CD4-positive, alpha-beta T cell treated with Interleukin-1 beta for 1 hour (primary cell): Measurements from ENCODE around the gene VTI1A.
"Not testable (repeated sequence)": the region's sequence is repeated elsewhere in the genome, so short reads cannot be mapped to it uniquely, and the experiment has no call there.

ENCODE experiments used
- DNase-seq, 2 donors: peaks; one replicate each; pipeline ENCODE4 v3.0.0-alpha.2; 2020 to 2022

VTI1A gene

DNA sequence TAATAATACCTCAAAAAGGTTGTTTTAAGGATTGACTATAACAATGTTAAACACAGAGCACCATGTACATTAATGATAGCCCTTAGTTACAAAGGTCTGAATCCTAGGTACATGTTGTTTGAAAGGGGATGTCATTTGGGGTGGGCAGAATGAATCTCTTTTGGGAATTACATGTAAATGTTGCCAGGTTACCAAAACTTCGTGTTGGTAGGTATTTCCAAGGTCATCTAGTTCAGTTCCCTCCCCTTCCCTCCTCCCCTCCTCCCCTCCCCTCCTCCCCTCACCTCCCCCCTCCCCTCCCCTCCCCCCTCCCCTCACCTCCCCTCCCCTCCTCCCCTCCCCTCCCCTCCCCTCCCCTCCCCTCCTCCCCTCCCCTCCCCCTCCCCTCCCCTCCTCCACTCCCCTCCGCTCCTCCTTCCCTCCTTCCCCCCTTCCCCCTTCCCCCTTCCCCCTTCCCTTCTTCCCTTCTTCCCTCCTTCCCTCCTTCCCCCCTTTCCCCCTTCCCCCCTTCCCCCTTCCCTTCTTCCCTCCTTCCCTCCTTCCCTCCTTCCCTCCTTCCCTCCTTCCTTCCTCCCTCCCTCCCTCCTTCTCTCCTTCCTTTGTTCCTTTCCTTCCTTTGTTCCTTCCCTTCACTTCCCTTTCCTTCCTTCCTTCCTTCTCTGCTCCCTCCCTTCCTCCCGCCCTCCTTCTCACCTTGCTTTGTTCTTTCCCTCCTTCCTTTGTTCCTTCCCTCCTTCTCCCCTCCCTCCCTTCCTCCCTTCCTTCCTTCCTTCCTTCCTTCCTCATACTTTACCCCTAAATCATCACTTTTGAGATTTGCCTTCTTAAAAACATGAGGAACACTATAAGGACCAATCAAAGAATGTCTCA, 8.1 kb downstream of the VTI1A start:
- no peak for DNase-seq

GRCh38 chr10:112456533-112456932, 9.5 kb downstream of the VTI1A start:
- DNase-seq: no peak

DNA sequence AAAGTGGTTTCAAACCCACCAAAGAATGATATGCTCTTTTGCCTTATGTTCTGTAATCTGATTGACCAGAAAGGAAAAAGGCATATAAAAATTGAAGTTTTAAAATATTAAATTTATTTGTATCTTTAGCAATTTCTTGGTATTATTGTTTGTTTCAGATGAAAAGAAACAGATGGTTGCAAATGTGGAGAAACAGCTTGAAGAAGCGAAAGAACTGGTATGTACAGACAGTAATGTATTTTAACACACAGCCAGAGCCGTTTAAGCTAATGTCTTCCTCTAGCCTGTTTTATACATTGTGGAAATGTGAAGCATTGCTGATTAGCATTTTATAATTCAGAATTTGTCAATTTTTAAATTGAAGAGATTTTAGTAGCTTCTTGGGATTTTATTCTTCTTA, 13.4 kb downstream of the VTI1A start:
- DNase-seq: no peak

GRCh38 chr10:112461029-112461887, 14.2 kb downstream of the VTI1A start:
- no peak for DNase-seq

DNA sequence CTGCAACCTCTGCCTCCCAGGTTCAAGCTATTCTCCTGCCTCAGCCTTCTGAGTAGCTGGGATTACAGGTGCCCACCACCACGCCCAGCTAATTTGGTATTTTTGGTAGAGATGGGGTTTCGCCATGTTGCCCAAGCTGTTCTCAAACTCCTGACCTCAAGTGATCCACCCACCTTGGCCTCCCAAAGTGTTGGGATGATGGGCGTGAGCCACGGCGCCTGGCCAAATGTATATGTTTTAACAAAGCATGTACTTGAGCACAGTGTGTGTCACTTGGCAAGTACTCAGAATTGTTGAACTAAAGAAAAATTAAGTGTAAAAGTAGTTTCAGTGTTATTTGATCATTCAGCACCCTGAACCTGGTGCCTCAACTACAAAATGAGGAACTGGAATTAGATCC, 17.1 kb downstream of the VTI1A start:
- not testable (repeated sequence) for DNase-seq

- no peak for DNase-seq
These were observed 18.4 kb downstream of the VTI1A start for GRCh38 chr10:112465299-112465883.

- no peak for DNase-seq
These were observed 19.8 kb downstream of the VTI1A start for GRCh38 chr10:112466802-112467201.

- DNase-seq: no peak
These were observed 20.6 kb downstream of the VTI1A start for GRCh38 chr10:112467541-112468075.

DNA sequence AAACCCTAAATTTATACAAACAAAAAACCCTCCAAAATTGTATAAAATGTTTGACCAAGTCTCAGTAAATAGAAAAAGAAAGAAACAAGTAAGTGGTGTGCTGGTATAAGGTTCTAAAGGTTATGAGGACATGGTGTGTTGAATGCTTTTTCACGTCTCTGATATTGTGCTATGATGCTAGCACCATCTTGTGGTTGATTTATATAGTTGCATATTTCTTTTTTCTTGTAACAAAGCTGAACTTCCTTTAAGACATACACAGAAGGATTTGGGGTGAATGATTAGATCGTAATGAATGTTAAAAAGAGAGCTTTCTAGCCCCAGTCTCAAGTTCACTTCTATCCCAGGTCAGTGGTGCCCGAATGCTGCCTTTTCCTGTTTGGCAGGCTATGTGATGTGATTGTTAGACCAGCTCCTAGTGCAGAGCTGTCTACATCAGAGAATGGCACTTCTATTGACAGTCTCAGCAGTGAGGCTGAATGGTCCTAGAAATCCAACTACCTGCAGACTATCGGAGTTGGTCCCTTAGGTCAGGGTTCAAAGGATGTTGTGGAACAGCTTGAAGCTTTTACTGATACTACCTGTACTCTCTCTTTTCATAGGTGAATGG, 25.0 kb downstream of the VTI1A start:
- DNase-seq: peak in 1 of 2 donors; percentile 51

GRCh38 chr10:112475575-112476218, 28.7 kb downstream of the VTI1A start:
- peak in 1 of 2 donors; percentile 5 for DNase-seq

GRCh38 chr10:112481602-112482001, 34.6 kb downstream of the VTI1A start:
- no peak for DNase-seq

- no peak for DNase-seq
These were observed 37.4 kb downstream of the VTI1A start for GRCh38 chr10:112484399-112484798.

DNA sequence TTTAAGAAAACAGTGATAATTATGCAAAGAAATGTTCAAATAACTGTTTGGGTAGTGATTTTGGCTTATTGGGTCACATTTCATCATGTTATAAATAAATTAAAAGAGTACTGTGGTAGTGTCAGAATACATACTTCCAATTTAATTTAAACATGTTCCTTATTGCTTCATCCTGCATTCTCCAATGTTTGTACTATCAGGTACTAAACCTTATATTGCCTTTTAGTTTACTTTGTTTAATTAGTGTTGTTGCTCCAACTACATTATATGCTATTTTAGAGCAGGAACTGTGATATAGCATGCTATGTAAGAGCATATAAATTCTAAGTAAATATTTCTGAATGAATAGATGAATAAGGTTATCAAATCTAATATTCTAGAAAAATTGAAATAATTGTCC, 40.9 kb downstream of the VTI1A start:
- DNase-seq: no peak

DNA sequence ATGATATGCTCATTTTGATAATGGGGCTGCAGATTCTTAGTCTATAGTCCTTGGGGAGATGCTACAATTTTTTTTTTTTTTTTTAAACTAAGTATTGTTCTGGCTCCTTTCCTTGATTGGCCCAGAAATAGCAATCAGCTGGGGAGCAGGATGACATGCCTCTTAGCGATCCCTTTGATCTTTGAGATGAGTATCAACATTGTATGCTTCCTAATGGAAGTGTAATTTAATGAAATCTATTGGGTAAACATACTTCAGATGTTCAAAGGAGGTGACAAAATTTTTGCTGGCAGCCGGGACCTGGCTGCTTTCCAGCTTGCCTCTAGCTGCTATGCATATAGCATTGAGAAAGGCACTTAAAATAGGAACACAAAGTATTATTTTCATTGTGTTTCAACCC, 43.5 kb downstream of the VTI1A start:
- no peak for DNase-seq

- DNase-seq: no peak
These were observed 44.1 kb downstream of the VTI1A start for GRCh38 chr10:112491144-112491543.

- DNase-seq: no peak
These were observed 45.7 kb downstream of the VTI1A start for GRCh38 chr10:112492736-112493135.

DNA sequence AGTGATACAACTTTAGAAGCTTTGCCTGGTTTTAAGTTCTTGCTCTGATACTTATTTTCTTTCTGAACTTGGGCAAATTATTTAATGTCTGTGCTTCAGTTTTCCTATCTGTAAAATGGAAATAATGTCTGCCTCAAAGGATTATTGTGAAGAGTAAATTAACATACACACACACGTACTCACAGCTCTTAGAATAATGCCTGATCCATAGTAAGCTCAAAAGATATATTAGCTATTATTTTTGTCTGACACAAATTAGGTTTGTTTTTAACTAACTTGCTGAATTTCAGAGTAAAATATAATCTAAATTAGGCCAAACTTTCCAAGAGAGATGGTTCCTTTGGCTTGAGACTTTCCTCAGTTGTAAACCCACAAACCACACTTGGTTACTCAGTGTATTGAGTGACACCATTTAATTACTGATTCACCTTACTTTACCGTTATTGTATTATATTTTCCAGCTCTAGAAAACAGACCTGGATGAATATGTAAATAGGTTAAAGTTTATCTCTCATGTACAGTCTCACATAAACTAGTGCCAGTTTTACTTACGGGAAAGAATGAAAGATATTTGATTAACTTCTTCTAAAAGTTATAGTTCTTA, 50.4 kb downstream of the VTI1A start:
- no peak for DNase-seq

DNA sequence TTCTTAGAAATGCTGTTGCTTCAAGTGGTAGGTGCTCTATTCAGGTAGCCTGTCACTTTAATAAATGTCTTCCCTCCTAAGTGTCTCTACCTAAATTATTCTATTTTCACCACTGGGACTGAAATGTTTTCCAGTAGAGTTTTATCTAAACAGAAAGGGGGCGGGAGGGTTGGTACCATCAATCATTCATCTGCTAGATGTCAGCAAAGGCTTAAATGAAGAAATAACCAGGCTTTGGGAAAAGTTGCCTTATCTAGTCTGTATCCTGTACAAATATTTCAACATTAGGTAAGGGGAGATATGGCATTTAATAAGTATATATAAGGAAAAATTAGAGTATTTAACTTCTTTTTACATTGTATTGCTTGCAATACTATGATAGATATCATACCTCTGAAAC, 51.8 kb downstream of the VTI1A start:
- no peak for DNase-seq

- DNase-seq: not testable (repeated sequence)
These were observed 53.0 kb downstream of the VTI1A start for GRCh38 chr10:112499985-112500384.

GRCh38 chr10:112502536-112502935, 55.5 kb downstream of the VTI1A start:
- no peak for DNase-seq

DNA sequence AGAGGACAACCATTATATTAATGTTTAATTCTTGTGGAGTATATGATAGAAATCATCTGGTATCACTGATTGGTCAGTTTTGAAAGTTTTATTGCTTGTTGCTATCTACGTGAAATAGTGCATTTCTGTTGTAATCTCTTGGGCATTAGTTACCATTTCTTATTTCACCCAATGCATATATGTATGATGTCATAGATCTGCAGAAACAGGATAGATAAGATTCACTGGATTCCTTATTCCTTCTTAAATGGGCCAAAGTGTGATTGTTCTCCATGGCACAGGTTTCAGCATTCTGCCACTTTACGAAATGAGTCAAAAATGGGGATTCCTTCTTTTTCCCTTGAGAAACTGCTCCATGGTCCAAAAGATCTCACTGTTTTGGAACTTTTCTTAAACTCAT, 56.6 kb downstream of the VTI1A start:
- no peak for DNase-seq

- no peak for DNase-seq
These were observed 60.0 kb downstream of the VTI1A start for GRCh38 chr10:112507046-112507445.
